ENCODE data around the gene ZNF83. TPM values are rescaled to one million over a fixed set of nuclear protein-coding genes. Genes with fewer than 3 reads are reported as not detected.
"Not testable (repeated sequence)": the region's sequence is repeated elsewhere in the genome, so short reads cannot be mapped to it uniquely, and the experiment has no call there.

Gene ZNF83
- total RNA-seq (2014; rRNA removed; shearing (Covaris generic)): 23.7 and 35.7 TPM in 2 replicates

- peak; percentile 86 for DNase-seq (ENCODE audit: low spot score)
Measured at GRCh38 chr19:52637718-52638585, at the start of gene ZNF83. Gene ZNF83 (minus strand): TSS chr19:52638355.

DNA sequence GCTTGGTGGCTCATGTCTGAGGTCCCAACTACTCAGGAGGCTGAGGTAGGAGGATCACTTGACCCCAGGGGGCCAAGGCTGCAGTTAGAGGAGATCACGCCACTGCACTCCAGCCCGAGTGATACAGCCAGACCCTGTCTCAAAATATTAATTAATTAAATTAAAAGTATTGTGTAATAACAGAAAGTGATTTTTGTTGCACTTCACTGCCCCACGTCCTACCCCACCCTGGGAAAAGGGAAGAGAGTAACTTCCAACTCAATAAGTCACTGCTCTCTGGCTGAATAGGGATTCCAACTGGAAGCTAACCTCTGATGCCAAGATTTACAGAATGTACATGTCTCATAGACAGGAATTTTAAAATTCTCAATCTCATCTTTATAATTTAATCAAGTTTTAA lies 49.5 kb upstream of the ZNF83 start:
- no peak for DNase-seq (ENCODE audit: low spot score)

DNA sequence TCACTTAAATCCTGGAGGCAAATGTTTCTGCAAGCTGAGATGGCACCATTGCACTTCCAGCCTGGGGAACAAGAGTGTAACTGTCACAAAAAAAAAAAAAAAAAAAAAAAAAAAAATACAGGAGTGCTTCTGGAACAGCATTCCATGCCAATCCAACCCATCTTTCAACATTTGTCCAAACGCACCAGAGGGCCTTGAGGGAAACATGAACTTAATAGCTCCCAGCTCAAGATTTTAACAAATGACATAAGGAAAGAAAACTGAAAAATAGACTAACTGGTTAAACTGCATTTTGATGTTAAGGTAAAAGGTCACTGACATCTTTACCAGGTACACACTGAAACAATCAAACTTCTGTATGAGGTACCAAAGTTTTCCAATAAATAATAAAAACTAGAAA lies 47.7 kb upstream of the ZNF83 start:
- DNase-seq (ENCODE audit: low spot score): no peak

GRCh38 chr19:52681216-52681615 lies 43.1 kb upstream of the ZNF83 start:
- not testable (repeated sequence) for DNase-seq (ENCODE audit: low spot score)

DNA sequence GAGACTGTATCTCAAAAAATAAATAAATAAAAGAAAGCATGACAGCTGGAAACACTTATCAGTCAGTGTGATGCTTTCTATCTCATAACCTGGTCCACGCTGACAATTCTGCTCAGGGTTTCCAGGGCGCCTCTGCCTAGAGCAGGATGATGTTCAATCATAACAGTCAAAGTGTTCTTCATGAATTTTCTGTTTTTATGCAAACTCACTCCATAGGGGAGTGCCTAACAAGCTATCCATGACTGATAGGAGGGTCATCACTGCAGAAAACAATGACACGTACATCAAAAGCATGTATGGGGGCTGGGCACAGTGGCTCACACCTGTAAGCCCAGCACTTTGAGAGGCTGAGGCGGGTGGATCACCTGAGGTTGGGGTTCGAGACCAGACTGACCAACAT lies 41.4 kb upstream of the ZNF83 start:
- no peak for DNase-seq (ENCODE audit: low spot score)

- not testable (repeated sequence) for DNase-seq (ENCODE audit: low spot score)
Measured at GRCh38 chr19:52675239-52675638, 37.1 kb upstream of the ZNF83 start.

GRCh38 chr19:52673014-52673413 lies 34.9 kb upstream of the ZNF83 start:
- DNase-seq (ENCODE audit: low spot score): no peak

DNA sequence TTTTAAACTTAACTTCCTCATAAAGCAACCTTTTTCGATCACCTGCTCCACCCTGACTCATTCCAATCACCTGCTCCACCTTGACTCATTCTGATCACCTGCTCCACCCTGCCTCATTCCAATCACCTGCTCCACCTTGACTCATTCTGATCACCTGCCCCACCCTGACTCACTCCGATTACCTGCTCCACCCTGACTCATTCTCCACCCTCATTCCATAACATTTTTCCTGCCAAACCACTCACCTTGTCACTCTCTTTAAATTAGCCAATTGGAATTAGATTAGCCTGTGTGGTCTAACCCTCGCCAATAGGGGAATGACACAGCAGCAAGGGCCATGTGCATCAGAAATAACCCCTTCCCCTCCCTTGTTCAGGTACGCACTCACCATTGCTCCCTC lies 31.9 kb upstream of the ZNF83 start:
- no peak for DNase-seq (ENCODE audit: low spot score)

DNA sequence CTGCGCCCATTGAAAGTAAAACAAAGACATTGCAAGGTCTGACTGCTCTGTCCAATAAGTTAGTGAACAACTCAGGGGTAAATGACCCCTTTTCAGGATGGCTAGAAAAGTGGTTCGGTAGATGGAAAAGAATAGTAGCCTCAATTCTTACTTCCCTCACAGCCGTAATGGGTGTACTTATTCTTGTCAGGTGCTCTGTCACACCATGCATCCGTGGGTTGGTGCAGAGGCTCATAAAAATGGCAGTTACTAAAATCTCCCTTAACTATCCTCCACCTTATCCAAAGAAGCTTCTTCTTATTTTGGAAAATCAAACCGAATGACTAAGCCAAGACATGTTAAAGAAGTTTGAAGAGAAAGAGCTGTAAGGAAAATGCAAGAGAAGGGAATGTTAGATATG lies 31.4 kb upstream of the ZNF83 start:
- DNase-seq (ENCODE audit: low spot score): no peak

DNA sequence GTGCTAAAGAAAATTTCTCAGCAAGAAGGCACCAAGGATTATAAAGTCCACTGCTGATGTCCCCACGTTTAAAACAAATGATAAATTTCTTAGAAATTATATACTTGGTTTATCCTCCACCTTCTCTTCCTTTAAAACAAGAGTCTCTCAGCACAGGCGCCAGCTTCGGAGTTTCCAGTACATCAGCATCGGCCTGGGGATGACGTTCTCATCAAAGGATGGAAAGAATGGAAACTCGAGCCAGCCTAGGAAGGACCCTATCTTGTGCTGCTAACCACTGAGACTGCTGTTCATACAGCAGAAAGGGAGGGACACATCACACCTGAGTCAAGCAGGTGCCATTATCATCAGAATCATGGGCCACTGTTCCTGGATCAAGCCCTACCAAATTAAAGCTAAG lies 29.8 kb upstream of the ZNF83 start:
- no peak for DNase-seq (ENCODE audit: low spot score)

DNA sequence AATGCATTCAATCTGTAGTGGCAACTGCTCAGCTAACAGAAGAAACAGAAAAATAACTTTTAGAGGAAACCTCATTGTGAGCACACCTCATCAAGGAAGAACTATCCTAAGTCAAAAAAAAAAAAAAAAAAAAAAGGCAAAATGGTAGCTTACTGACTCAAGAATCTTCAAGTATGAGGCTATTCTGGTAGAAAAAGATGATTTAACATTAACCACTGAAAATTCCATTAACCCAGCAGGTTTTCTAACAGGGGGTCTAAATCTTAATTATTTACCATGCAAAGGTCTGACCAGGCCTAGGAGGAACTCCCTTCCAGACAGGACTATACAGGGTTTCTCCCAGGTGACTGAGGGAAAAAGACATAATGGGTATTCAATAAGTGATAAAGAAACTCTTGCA lies 28.4 kb upstream of the ZNF83 start:
- DNase-seq (ENCODE audit: low spot score): no peak

GRCh38 chr19:52665529-52665928 lies 27.4 kb upstream of the ZNF83 start:
- DNase-seq (ENCODE audit: low spot score): peak; percentile 66

DNA sequence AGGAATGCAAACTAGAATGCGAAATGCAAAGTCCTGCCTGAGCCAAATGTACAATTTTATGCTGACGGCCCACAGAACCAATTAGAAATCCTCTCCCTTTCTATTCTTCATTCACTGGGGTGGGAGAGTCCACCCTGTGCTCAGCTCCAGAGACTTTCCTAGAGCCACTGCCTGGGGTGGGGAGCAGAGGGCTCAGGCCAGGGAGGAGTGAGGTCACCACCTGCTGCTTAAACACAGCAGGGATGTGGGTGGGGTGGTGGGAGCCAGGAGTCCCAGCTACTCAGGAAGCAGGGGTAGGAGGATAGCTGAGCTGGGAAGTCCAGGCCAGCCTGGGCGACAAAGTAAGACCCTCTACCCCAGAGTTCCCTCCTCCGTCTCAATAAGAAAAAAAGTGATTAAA lies 26.9 kb upstream of the ZNF83 start:
- DNase-seq (ENCODE audit: low spot score): no peak

DNA sequence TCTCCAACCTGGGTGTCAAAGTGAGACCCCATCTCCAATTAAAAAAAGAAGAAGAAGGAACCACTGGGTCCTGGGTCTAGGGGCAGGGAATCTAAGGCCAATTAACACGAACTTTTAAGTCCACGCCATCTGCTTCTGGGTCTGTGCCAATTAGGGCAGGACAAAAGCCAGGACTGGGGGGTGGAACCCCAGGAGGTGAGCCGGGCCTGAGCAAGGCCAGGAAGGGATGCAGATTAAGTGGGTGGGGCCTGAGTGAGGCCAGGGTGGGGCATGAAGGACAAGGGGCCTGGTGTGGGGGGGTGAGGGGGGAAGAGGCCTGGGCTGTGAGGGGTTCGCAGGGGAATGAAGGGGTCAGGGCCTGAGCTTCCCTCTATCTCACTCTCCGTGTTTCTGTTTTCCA lies 26.3 kb upstream of the ZNF83 start:
- no peak for DNase-seq (ENCODE audit: low spot score)

DNA sequence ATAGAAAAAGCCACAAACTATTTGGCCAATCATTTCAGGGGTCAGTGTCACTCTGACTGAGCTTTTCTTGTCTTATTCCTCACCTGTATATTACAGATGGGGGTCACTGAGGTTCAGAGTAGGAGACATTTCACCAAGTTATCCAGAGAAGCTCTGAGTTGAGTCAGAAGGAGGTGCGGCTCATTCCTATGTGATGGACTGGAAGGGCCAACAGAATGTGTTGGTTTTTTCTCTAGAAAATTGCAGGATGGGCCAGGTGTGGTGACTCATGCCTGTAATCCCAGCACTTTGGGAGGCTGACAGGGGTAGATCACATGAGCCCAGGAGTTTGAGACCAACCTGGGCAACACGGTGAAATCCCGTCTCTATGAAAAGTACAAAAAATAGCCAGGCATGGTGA lies 24.5 kb upstream of the ZNF83 start:
- no peak for DNase-seq (ENCODE audit: low spot score)

GRCh38 chr19:52660981-52661380 lies 22.8 kb upstream of the ZNF83 start:
- DNase-seq (ENCODE audit: low spot score): peak; percentile 28

- no peak for DNase-seq (ENCODE audit: low spot score)
Measured at GRCh38 chr19:52659013-52659412, 20.9 kb upstream of the ZNF83 start.

DNA sequence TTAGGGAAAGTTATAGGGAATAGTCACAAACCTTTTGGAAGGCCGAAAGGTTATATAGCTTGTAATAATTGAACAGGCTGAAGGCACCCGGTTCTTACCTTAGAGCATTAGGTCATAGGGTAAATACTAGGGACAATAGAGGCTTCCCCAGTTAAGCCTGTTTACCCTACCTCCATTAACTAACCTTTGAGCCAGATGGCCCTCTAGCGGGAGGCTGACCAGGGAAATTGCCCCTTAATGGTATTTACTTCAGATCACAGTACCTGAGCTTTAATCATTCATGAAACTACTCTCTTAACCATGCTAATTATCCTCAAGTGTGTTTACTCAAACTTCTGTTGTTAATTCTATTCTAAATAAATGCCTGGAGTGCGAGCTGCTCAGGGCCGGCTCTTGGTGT lies 20.4 kb upstream of the ZNF83 start:
- no peak for DNase-seq (ENCODE audit: low spot score)

- no peak for DNase-seq (ENCODE audit: low spot score)
Measured at GRCh38 chr19:52653161-52653560, 15.0 kb upstream of the ZNF83 start.

- DNase-seq (ENCODE audit: low spot score): no peak
Measured at GRCh38 chr19:52651956-52652355, 13.8 kb upstream of the ZNF83 start.

- DNase-seq (ENCODE audit: low spot score): no peak
Measured at GRCh38 chr19:52648336-52649016, 10.3 kb upstream of the ZNF83 start.

- DNase-seq (ENCODE audit: low spot score): no peak
Measured at GRCh38 chr19:52646571-52647217, 8.5 kb upstream of the ZNF83 start.

DNA sequence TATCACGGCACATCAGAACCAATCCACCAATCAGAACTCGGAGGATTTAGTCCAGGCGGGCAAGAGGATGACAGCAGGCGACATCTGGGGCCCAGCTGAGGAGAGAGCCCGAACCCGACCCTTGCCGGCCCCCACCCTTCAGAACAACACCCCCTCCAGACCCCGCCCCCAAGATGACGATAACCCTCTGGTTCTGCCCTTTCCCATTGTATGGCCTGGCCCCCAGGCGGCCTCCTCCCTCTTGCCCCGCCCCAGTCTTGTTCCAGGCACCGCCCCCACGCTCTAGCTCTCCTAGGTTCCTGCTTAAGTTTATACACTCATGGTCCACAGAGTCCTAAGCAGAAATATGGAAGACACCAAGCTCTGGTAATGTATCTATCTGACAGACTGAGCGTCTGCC lies 2.8 kb upstream of the ZNF83 start:
- no peak for DNase-seq (ENCODE audit: low spot score)

Measured in H4 (cell line).